Measurements from ENCODE around the gene METTL25B. TPM values are rescaled to one million over a fixed set of nuclear protein-coding genes. Genes with fewer than 3 reads are reported as not detected.

METTL25B gene
- total RNA-seq, 1 experiment from 2014 or later, result 51.0 TPM

DNA sequence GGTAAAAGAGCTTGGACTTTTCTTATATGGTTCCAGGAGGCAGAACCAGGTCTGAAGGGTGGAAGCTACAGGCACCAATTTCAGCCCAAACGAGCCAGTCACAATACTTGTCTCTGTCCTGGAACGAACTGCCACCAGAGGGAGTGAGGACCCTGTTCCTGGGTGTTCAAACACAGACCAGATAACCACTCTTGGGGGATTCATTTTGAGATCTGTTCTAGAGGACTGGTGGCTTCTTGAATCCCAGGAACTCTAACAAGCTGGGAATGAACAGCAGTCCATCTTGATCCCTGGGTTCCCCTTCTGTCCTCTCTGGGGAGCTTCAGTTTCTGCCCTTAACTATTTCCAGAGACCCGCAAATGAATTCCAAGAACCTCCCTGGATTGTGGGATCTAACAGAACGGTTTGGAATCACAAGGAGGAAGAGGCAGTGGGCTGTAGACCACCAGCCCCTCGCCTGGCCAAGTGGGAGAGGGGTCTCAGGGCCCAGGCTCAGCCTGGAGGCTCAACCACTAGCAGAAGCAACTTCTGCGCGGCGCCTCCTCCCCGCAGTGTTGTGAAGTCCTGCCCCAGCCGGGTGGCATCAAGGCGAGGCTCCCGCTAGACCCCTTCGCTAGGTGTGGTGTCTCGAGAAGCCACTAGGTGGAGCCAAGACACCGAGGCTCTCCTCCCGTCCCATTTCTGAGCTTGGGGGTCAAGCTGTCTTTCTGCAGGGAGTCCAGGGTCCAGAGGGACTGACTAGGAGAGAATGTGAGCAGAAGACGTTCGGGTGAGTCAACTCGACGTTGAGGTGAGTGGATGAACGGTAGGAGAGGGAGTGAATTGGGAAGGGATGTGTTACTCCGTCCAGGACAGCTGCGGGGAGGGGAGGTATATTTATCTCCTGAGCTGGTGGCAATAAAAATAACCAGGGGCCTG lies 39.0 kb upstream of the METTL25B start:
- Histone ChIP-seq H3K36me3 (ENCODE audit: low read depth) (no peaks in the 10 kb centered on the region), H3K27me3 (ENCODE audit: insufficient read depth, low read depth) (no peaks in the 10 kb centered on the region), H3K4me3 (peak overlapping the region; percentile 48; the same call in 1 of the 2 replicates), H3F3A (ENCODE audit: insufficient read depth, low read depth) (peaks cover 58% of the 10 kb centered on the region), H3K79me2 (ENCODE audit: low read depth) (no peaks in the 10 kb centered on the region), H3K9me2 (ENCODE audit: insufficient read depth) (no peaks in the 10 kb centered on the region), H3K9me3 (ENCODE audit: insufficient read depth, low read depth) (no peaks in the 10 kb centered on the region), H3K4me2 (peak overlapping the region; percentile 95), H3K27ac (no peak overlapping the region), H4K20me1 (ENCODE audit: insufficient read depth) (no peaks in the 10 kb centered on the region), H2AFZ (peak overlapping the region; percentile 85), H3K4me1 (replicated peaks; ENCODE audit: insufficient read depth) (peaks cover 82% of the 10 kb centered on the region)
- ChIA-PET POLR2A (ENCODE audit: unreplicated experiment) (interaction anchor here (0.5 to 1.2 kb wide), 7 partner anchors 12 to 58 kb away, joined by 3 to 12 read pairs (median 4); partner anchors contain the start of genes CRABP2, ISG20L2 and METTL25B), CTCF (interaction anchor here (0.5 to 6.3 kb wide), 14 partner anchors 12 to 237 kb away, joined by 3 to 109 read pairs (median 9); partner anchors contain the start of genes CRABP2, ISG20L2, METTL25B and PRCC)
- TF ChIP-seq, protein P1, sequence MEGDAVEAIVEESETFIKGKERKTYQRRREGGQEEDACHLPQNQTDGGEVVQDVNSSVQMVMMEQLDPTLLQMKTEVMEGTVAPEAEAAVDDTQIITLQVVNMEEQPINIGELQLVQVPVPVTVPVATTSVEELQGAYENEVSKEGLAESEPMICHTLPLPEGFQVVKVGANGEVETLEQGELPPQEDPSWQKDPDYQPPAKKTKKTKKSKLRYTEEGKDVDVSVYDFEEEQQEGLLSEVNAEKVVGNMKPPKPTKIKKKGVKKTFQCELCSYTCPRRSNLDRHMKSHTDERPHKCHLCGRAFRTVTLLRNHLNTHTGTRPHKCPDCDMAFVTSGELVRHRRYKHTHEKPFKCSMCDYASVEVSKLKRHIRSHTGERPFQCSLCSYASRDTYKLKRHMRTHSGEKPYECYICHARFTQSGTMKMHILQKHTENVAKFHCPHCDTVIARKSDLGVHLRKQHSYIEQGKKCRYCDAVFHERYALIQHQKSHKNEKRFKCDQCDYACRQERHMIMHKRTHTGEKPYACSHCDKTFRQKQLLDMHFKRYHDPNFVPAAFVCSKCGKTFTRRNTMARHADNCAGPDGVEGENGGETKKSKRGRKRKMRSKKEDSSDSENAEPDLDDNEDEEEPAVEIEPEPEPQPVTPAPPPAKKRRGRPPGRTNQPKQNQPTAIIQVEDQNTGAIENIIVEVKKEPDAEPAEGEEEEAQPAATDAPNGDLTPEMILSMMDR (conservative IDR thresholded peaks at IDR 0.05), result peak; percentile 95
- no peak for TF ChIP-seq EZH2 (IDR thresholded peaks at IDR 0.05; ENCODE audit: low read depth)
- peak; percentile 72 to 84 for DNase-seq
- intact Hi-C loops (cut with micrococcal nuclease; ENCODE audit: unreplicated experiment), result loop anchor here (1.0 to 2.0 kb wide), 6 partner anchors 17 to 238 kb away; partner anchors contain the start of gene INSRR
- BruUV-seq (replicated peaks), result no TSS peak

DNA sequence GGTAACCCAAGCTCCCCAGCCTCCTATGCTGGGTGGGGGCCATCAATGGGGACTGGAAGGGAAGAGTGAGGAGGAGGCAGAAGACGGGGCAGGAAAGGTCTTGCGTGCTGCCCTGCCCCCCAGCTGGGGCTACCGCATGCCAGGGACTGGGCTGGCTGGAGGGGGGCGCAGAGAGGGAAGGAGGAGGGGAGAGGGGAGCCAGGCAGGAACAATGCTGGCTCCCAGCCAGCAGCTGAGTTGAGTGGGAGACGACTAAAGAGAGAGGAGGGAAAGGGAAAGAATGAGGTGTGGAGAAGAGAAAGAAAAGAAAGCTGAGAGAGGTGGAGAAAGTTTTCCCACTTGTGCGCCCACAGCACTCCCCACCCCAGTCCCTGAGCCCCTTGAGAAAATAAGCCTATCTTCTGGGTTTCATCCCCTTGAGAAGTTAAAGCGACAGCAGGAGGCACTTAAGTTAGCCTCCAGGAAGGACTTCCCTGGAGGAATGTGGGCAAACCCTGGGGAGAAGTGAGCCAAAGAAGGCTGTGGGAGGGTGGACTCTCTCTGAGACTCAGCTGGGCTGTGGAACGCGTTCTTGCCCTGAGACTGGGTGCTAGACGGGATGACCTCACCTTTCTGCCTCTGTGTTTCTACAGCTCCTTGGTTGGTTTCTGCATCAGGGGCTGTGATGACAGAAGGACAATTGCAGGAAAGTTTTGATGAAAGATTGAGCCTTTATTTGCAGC lies 38.2 kb upstream of the METTL25B start:
- BruUV-seq (replicated peaks), result no TSS peak
- H3F3A ChIP-seq (ENCODE audit: insufficient read depth, low read depth), result peaks cover 59% of the 10 kb centered on the region
- TF ChIP-seq, protein P1 (conservative IDR thresholded peaks at IDR 0.05), result no peak
- no peak for TF ChIP-seq EZH2 (IDR thresholded peaks at IDR 0.05; ENCODE audit: low read depth)
- peak overlapping the region; percentile 94; the same call in 1 of the 2 replicates for H3K27ac ChIP-seq
- H3K27me3 ChIP-seq (ENCODE audit: insufficient read depth, low read depth), result no peaks in the 10 kb centered on the region
- no peaks in the 10 kb centered on the region for H4K20me1 ChIP-seq (ENCODE audit: insufficient read depth)
- H3K4me2 ChIP-seq, result peak overlapping the region; percentile 95
- no peaks in the 10 kb centered on the region for H3K36me3 ChIP-seq (ENCODE audit: low read depth)
- intact Hi-C loops (cut with micrococcal nuclease; ENCODE audit: unreplicated experiment), result loop anchor here (1.0 to 10.0 kb wide), 9 partner anchors 16 to 445 kb away; partner anchors contain the start of genes ETV3, INSRR, MEF2D and PRCC
- CTCF ChIA-PET, result interaction anchor here (0.5 to 6.3 kb wide), 12 partner anchors 12 to 237 kb away, joined by 3 to 109 read pairs (median 7); partner anchors contain the start of genes CRABP2, ISG20L2, METTL25B and PRCC
- POLR2A ChIA-PET (ENCODE audit: unreplicated experiment), result interaction anchor here (0.5 to 1.2 kb wide), 8 partner anchors 13 to 38 kb away, joined by 3 to 12 read pairs (median 4); partner anchors contain the start of genes CRABP2, ISG20L2 and METTL25B
- H2AFZ ChIP-seq, result no peak overlapping the region
- H3K4me1 ChIP-seq (replicated peaks; ENCODE audit: insufficient read depth), result peaks cover 81% of the 10 kb centered on the region
- no peak overlapping the region for H3K4me3 ChIP-seq
- no peak for DNase-seq
- H3K9me2 ChIP-seq (ENCODE audit: insufficient read depth), result no peaks in the 10 kb centered on the region
- H3K79me2 ChIP-seq (ENCODE audit: low read depth), result no peaks in the 10 kb centered on the region
- H3K9me3 ChIP-seq (ENCODE audit: insufficient read depth, low read depth), result no peaks in the 10 kb centered on the region

DNA sequence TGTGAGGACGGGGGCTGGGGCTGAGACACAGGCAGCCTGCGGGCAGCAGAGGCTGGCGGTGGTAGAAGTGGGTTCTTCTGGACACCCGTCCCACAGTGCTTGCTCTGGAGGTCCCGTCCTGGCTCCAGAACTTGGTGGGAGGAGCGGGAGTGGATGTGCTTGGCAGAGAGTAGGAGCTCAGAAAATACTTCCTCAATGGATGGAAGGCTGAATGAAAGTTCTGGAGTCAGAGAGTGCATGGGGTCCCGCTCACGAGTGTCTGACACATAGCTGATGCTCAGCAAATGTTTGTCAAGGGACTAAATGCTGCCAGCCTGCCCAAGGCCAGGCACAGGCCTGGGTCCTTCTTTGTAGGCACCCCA lies 37.6 kb upstream of the METTL25B start:
- H3K9me2 ChIP-seq (ENCODE audit: insufficient read depth), result no peaks in the 10 kb centered on the region
- ChIA-PET CTCF (interaction anchor here (1.7 to 6.3 kb wide), 6 partner anchors 14 to 169 kb away, joined by 6 to 109 read pairs (median 16); partner anchors contain the start of genes CRABP2, ISG20L2 and METTL25B), POLR2A (ENCODE audit: unreplicated experiment) (interaction anchor here (0.5 to 0.8 kb wide), 3 partner anchors 15 to 36 kb away, joined by 3 to 10 read pairs (median 4); partner anchors contain the start of gene CRABP2)
- no peaks in the 10 kb centered on the region for H4K20me1 ChIP-seq (ENCODE audit: insufficient read depth)
- H3K79me2 ChIP-seq (ENCODE audit: low read depth), result no peaks in the 10 kb centered on the region
- H3K27me3 ChIP-seq (ENCODE audit: insufficient read depth, low read depth), result no peaks in the 10 kb centered on the region
- BruUV-seq (replicated peaks), result no TSS peak
- H3K4me2 ChIP-seq, result peak overlapping the region; percentile 95
- H3F3A ChIP-seq (ENCODE audit: insufficient read depth, low read depth), result peaks cover 54% of the 10 kb centered on the region
- H3K4me3 ChIP-seq, result no peak overlapping the region
- intact Hi-C loops (cut with micrococcal nuclease; ENCODE audit: unreplicated experiment), result loop anchor here (5.0 to 10.0 kb wide), 3 partner anchors 77 to 444 kb away; partner anchors contain the start of genes ETV3, MEF2D and PRCC
- peak overlapping the region; percentile 94 for H3K27ac ChIP-seq
- peaks cover 76% of the 10 kb centered on the region for H3K4me1 ChIP-seq (replicated peaks; ENCODE audit: insufficient read depth)
- DNase-seq, result no peak
- TF ChIP-seq, protein P1 (conservative IDR thresholded peaks at IDR 0.05), result no peak
- no peak for TF ChIP-seq EZH2 (IDR thresholded peaks at IDR 0.05; ENCODE audit: low read depth)
- H3K36me3 ChIP-seq (ENCODE audit: low read depth), result no peaks in the 10 kb centered on the region
- no peak overlapping the region for H2AFZ ChIP-seq
- H3K9me3 ChIP-seq (ENCODE audit: insufficient read depth, low read depth), result no peaks in the 10 kb centered on the region

All from PC-9 (cell line).